ENCODE results near the gene ESRRA.

Gene ESRRA

GRCh38 chr11:64334764-64335735, 29.7 kb downstream of the ESRRA start:
- peak; percentile 23 for DNase-seq

GRCh38 chr11:64337538-64338249, 32.4 kb downstream of the ESRRA start:
- DNase-seq = no peak

- DNase-seq = no peak
Measured at GRCh38 chr11:64338716-64339115, 33.4 kb downstream of the ESRRA start.

- DNase-seq = no peak
Measured at GRCh38 chr11:64339286-64339685, 34.0 kb downstream of the ESRRA start.

- DNase-seq = no peak
Measured at GRCh38 chr11:64339754-64340408, 34.6 kb downstream of the ESRRA start, which contains the start of gene CCDC88B. Gene CCDC88B, plus strand, starts transcription at chr11:64340204. Its CDS starts 63 bp downstream, at chr11:64340267.

GRCh38 chr11:64340671-64341335, 35.5 kb downstream of the ESRRA start:
- no peak for DNase-seq

GRCh38 chr11:64341429-64341828, 36.1 kb downstream of the ESRRA start:
- no peak for DNase-seq

GRCh38 chr11:64341851-64342791, 36.8 kb downstream of the ESRRA start:
- peak; percentile 35 for DNase-seq

- no peak for DNase-seq
Measured at GRCh38 chr11:64342869-64343745, 37.8 kb downstream of the ESRRA start.

GRCh38 chr11:64343767-64344559, 38.6 kb downstream of the ESRRA start:
- DNase-seq = no peak

- DNase-seq = no peak
Measured at GRCh38 chr11:64344787-64345186, 39.5 kb downstream of the ESRRA start.

- DNase-seq = no peak
Measured at GRCh38 chr11:64347193-64347867, 42.0 kb downstream of the ESRRA start.

- peak; percentile 43 for DNase-seq
Measured at GRCh38 chr11:64348383-64349024, 43.2 kb downstream of the ESRRA start.

- DNase-seq = no peak
Measured at GRCh38 chr11:64349025-64349387, 43.7 kb downstream of the ESRRA start.

GRCh38 chr11:64349404-64349803, 44.1 kb downstream of the ESRRA start:
- DNase-seq = no peak

GRCh38 chr11:64351136-64351631, 45.9 kb downstream of the ESRRA start:
- DNase-seq = no peak

- DNase-seq = peak; percentile 88
Measured at GRCh38 chr11:64352099-64352994, 47.0 kb downstream of the ESRRA start.

Measured in NCI-H1092 treated with DMSO at 0.1 percent for 48 hours (cell line).